ENCODE measurements around the gene ACOXL.

The ACOXL gene

DNA sequence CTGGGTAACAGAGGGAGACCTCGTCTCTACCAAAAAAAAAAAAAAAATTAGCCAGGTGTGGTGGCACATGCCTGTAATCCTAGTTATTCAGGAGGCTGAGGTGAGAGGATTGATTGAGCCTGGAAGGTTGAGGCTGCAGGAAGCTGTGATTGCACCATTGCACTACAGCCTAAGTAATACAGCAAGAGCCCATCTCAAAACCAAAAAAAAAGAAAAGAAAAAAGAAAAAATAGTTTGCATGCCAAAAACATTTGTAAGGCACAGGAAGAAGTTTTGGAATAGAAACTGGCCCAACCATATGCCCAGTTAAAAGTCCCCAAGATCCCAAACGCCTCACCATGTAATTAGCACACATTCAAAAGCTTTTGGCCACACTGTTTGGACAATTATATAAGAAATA, 13.4 kb upstream of the ACOXL start:
- no peak for DNase-seq (ENCODE audit: low read depth)

GRCh38 chr2:110720547-110720946, 11.8 kb upstream of the ACOXL start:
- DNase-seq (ENCODE audit: low read depth): no peak

DNA sequence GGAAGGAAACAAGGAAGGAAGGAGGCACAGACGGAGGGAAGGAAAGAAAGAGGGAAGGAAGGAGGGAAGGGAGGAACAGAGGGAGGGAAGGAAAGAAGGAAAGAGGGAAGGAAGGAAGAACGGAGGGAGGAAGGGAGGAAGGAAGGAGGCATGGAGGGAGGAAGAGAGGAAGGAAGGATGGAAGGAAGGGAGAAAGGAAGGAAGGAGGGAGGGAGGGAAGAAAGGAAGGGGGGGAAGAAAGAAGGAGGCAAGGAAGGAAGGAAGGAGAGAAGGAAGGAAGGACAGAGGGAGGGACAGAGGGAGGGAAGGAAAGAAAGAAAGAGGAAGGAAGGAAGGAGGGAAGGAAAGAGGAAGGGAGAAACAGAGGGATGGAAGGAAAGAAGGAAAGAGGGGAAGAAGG, 7.6 kb upstream of the ACOXL start:
- DNase-seq (ENCODE audit: low read depth): no peak

DNA sequence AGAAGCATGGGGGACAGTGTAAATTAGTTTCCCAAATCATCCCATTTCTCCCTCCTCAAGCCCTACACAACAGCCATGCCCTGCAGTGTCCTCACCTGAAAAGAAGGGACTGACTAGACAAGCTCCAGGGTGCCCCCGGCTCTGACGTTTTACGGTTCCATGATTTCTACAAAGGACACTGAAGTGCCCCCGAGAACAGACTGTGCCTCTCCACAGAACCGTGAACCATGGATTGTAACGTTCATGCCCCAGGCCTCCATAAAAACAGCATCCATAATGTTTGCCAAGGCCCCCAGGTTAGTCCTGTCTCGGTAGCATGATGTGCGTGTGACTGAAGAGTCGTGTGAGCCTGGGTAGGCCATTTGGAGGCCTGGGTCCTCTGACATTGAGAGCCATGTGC, 7.0 kb upstream of the ACOXL start:
- DNase-seq (ENCODE audit: low read depth): no peak

DNA sequence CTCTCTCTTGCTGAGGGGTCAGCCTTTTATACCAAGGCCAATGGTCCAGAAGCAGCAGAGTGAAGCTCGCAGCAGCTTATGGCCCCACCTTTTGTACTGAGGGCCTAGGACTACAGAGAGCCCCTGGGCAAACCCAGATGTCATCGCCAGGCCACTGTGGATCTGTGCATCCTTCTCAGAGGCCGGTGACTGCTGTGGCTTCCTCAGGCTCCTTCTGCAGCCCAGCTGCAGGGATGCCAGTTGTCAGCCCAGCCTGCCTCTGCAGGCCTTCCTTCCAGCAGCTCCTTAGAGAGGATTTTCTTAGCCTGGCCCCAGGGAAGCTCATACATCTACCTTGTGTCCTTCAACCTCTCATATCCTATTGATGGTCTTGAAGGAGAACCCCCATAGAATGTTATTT, 6.5 kb upstream of the ACOXL start:
- no peak for DNase-seq (ENCODE audit: low read depth)

- no peak for DNase-seq (ENCODE audit: low read depth)
These were observed 6.1 kb upstream of the ACOXL start for GRCh38 chr2:110726285-110726684.

DNA sequence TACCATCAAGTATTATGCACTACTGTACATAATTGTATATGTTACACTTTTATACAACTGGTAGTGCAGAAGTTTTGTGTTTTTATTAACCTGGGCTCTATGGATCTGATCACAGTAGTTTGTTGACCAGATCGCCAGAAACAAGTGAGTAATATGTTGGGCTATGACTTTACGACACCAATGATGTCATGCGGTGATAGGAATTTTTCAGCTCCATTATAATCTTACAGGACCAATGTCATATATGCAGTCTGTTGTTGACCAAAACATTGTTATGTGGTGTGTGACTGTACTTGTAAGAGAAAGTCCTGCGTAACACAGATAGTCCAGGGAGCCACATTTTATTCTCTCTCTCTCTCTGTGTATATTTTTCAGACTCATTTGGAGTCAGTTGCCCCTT, 4.5 kb upstream of the ACOXL start:
- no peak for DNase-seq (ENCODE audit: low read depth)

DNA sequence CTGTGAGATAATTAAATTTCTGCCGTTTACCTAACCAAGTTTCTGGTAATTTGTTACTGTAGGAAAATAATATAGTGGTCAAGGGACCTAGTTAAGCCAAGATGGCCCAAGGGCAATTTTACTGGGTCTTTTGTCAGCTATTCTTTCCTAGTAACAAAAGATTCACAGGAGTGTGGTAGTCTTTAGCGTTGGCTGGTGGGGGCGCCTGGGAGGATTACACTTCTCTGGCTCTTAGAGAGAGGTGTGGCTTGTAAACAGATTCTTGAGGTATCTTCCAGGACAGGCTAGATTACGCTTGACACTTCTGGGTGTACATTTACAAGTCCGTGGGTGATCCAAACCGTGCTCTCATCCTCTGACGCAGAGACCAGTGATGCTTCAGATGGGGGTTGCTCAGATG, 3.3 kb upstream of the ACOXL start:
- no peak for DNase-seq (ENCODE audit: low read depth)

DNA sequence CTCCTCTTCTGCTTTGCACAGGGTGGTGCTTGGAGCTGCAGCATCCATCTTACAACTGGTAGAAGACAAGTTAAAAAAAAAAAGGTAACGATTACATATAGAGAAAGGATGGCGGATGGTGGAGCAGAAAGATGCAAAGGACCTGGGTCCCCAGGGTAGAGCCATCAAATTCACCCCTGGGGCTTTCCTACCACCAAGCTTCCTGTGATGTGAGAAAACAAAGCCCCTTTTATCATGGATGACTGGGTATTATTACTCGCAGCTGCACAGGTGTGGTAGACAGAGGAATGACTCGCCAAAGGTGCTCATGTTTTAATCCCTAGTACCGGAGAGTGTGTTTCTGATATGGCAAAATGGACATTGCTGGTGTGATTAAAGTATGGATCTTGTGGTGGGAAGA, 1.3 kb upstream of the ACOXL start:
- DNase-seq (ENCODE audit: low read depth): no peak

- DNase-seq (ENCODE audit: low read depth): no peak
These were observed 3.0 kb downstream of the ACOXL start for GRCh38 chr2:110735366-110735765.

DNA sequence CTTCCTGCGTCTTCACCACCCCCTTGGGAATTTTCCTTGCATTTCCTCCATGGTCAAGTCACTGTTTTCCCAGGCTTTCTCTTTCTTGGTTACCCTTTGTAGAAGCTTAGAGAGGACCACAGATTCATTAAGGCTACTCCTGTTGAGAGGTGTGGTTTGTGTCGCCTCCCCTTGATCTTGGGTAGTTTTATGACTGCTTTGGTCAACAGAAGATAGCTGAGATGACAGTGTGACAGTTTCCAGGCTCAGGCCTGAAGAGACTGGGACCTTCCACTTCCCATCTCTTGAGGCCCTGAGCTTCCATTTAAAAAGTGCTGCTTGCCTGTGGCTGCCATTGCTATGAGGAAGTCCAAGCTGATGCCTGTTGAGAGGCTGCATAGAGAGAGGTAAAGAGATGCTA, 5.4 kb downstream of the ACOXL start:
- DNase-seq (ENCODE audit: low read depth): no peak

DNA sequence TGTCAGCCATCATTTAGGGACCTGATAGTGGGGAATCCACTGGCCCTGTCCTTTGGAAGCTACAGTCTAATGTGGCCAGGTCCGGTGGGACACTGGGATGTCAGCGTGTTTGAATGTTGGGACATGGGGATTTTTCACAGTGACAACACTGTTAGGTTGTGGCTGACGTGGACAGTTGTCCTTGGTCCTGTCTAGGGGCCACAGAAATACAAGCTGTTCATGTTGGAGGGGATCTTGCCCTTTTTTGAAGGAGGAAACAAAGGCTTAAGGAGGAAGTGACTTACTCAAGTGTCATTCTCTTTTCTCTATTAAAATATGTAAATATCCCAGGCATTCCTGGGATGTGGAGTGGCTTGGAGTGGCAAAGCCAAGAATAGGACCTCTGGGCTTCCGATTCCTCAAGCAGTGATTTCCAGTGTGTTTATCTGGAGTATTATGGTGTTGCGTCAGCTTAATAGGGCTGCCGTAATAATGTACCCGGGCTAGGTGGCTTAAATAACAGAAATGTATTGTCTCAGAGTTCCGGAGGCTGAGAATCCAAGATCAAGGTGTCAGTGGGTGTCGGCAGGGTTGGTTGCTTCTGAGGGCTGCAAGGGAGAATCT, 8.5 kb downstream of the ACOXL start:
- no peak for DNase-seq (ENCODE audit: low read depth)

- no peak for DNase-seq (ENCODE audit: low read depth)
These were observed 9.2 kb downstream of the ACOXL start for GRCh38 chr2:110741491-110741980.

GRCh38 chr2:110742412-110742811, 10.0 kb downstream of the ACOXL start:
- no peak for DNase-seq (ENCODE audit: low read depth)

DNA sequence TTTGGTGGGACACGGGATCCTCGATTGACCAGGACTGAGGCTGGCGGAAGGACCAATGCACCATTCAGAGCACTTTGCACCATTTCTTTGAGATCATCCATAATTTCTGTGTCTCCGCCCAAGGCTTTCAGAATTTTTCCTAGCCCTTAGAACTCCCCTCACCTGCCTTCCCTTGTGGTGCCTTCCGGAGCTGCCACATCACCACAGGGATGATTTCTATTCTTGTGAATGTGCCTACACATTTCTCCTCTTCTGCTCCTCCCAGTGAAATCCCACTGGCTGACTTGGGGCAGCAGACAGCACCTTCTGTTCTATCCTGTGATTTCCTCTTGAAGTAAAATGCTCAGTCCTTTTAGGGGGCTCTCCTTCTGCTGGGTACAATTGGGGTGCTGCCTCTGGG, 11.2 kb downstream of the ACOXL start:
- no peak for DNase-seq (ENCODE audit: low read depth)

DNA sequence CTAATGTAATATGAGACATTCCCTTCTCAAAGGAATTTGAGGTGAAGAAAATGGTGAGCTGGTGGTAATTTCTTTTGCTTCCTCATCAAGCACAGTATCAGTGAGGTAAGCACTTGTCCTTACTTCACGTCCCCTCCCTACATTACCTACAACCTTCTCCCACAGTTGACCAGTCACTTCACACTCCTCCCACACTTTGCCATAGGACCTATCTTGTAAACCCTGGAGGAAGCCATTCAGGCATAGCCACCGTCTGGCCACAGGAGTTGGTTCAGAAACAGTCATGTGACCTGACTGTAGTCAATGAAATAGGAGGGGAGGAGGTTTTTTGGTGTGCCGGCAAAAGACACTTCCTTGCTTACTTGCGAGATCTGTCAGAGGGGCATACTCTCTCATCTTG, 12.1 kb downstream of the ACOXL start:
- no peak for DNase-seq (ENCODE audit: low read depth)

- DNase-seq (ENCODE audit: low read depth): no peak
These were observed 12.7 kb downstream of the ACOXL start for GRCh38 chr2:110745048-110745447.

GRCh38 chr2:110746586-110747521, 14.5 kb downstream of the ACOXL start:
- DNase-seq (ENCODE audit: low read depth): no peak

GRCh38 chr2:110747522-110748488, 15.4 kb downstream of the ACOXL start:
- DNase-seq (ENCODE audit: low read depth): no peak

DNA sequence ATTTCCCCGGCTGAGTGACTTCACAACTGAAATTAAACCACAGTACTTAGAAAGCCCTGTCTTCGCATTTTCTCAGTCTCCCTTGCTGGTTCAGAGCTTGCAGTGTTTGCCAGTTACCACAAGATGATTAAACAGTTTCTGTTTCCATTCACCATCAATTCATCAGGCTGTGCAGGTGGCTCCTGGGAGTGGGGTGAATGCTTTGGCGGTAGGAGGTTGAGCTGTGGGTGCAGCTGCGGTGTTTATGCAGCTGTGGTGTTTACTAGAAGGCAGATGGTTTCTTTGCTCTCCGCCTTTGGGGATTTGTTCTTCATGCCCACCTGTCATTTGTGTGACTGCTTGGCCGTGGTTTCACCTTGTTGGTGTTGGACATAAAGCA, 16.1 kb downstream of the ACOXL start:
- DNase-seq (ENCODE audit: low read depth): peak; percentile 9

- no peak for DNase-seq (ENCODE audit: low read depth)
These were observed 19.3 kb downstream of the ACOXL start for GRCh38 chr2:110751642-110752041.

GRCh38 chr2:110752871-110753270, 20.5 kb downstream of the ACOXL start:
- no peak for DNase-seq (ENCODE audit: low read depth)

All from activated T-helper 1 cell treated with Interleukin-2 at 50 U/mL for 16 hours (primary cell).